22Rv1 (cell line): ENCODE data around the gene MAPK13.

Source experiments
- CTCF ChIP-seq: fragments of 450-650 bp; IDR thresholded peaks from 2 replicates; pipeline ENCODE4 v1.5.1; 2017; ENCODE audit warnings: mild to moderate bottlenecking
- ZFX ChIP-seq: fragments of 450-650 bp; IDR thresholded peaks from 2 replicates; pipeline ENCODE4 v1.6.1; 2017; ENCODE audit warnings: antibody characterized with exemption, borderline replicate concordance

- TF ChIP-seq CTCF (no peak), ZFX (no peak)
Measured at GRCh38 chr6:36113049-36113448, 17.3 kb upstream of the MAPK13 start.
